A549 (cell line): ENCODE results near the gene ZNF622. TPM values are rescaled to one million over a fixed set of nuclear protein-coding genes. Genes with fewer than 3 reads are reported as not detected.
A peak's percentile ranks its signal among the peaks of the same experiment; 100 is the strongest.

Experiments used
- ATAC-seq, 2 experiments: fragments of 200-7000 bp in 1 of 2; fragments of >200 bp in 1 of 2; cut with Nextera tagmentation in 1 of 2; cut with Tn5 transposase in 1 of 2; 3 replicates each; pipeline versions ENCODE4 v1.8.0 to v1.9.1; 2018 to 2020; ENCODE audit warnings: mild to moderate bottlenecking in 1 of 2, moderate library complexity in 1 of 2
- CTCF ChIA-PET: fragments of 300-600 bp; sonication (Branson Sonifier 250); formaldehyde crosslinking; extraction: SDS; loops from one replicate; lab custom pipeline; 2021; ENCODE audit warnings: antibody characterized with exemption, inconsistent platforms; lab: Yijun Ruan, JAX
- POLR2A ChIA-PET: fragments of 350-600 bp; formaldehyde crosslinking; extraction: SDS; loops from one replicate; lab custom pipeline; 2021; ENCODE audit warnings: antibody characterized with exemption, inconsistent platforms; lab: Yijun Ruan, JAX
- DNase-seq, 2 experiments: peaks; one replicate each; pipeline versions ENCODE4 v3.0.0 to v3.0.0-alpha.2; 2011 to 2016; ENCODE audit warnings: low read depth in 1 of 2, low spot score in 1 of 2
- FAIRE-seq: peaks from 2 replicates; lab custom pipeline; 2011; peaks lifted over from hg19 to GRCh38; lab: Jason Lieb, UNC
- H3K27ac ChIP-seq, 2 experiments: fragments of >200 bp; sonication (Bioruptor Twin); formaldehyde crosslinking; 3 replicates each; pipeline ENCODE4 v1.5.1; 2016 to 2017
- H3K4me1 ChIP-seq: fragments of >200 bp; sonication (Bioruptor Twin); formaldehyde crosslinking; 3 replicates; pipeline ENCODE4 v1.6.1; 2016
- H3K4me2 ChIP-seq: fragments of >200 bp; sonication (Bioruptor Twin); formaldehyde crosslinking; 3 replicates; pipeline ENCODE4 v1.6.1; 2016
- H3K4me3 ChIP-seq: fragments of >200 bp; sonication (Bioruptor Twin); formaldehyde crosslinking; 3 replicates; pipeline ENCODE4 v1.5.1; 2016
- H3K9me3 ChIP-seq: fragments of >200 bp; sonication (Bioruptor Twin); formaldehyde crosslinking; 3 replicates; pipeline ENCODE4 v1.6.1; 2016
- ATOH8 ChIP-seq: fragments of 250-450 bp; sonication (Bioruptor Pico); IDR thresholded peaks from 2 replicates; pipeline ENCODE4 v1.5.0; 2020; ENCODE audit warnings: low read depth, mild to moderate bottlenecking, moderate library complexity
- BCL3 ChIP-seq: fragments of >200 bp; sonication (Bioruptor Twin); formaldehyde crosslinking; IDR thresholded peaks from 3 replicates; pipeline ENCODE4 v1.6.1; 2016
- BHLHE40 ChIP-seq: IDR thresholded peaks from 2 replicates; pipeline ENCODE4 v1.6.1; 2012; ENCODE audit warnings: low read depth, low read length, inconsistent platforms
- CBX8 ChIP-seq: fragments of 200-600 bp; sonication (generic); IDR thresholded peaks from 2 replicates; pipeline ENCODE4 v1.6.1; 2016
- CHD2 ChIP-seq: fragments of 150-350 bp; IDR thresholded peaks from 2 replicates; pipeline ENCODE4 v1.6.1; 2014; ENCODE audit warnings: low read length; ENCODE audit not compliant: partially characterized antibody
- E2F6 ChIP-seq: IDR thresholded peaks from 2 replicates; pipeline ENCODE4 v1.6.1; 2012; ENCODE audit warnings: low read depth, borderline replicate concordance
- EHF ChIP-seq: fragments of 250-450 bp; sonication (Bioruptor Pico); IDR thresholded peaks from 2 replicates; pipeline ENCODE4 v1.5.0; 2020; ENCODE audit warnings: mild to moderate bottlenecking
- ESRRA ChIP-seq: fragments of 150-350 bp; IDR thresholded peaks from 2 replicates; pipeline ENCODE4 v1.6.1; 2014; ENCODE audit warnings: mild to moderate bottlenecking, low read length, borderline replicate concordance
- GATA3 ChIP-seq: IDR thresholded peaks from 2 replicates; pipeline ENCODE4 v1.6.1; 2012; ENCODE audit warnings: borderline replicate concordance
- MAFK ChIP-seq: fragments of 450-650 bp; IDR thresholded peaks from 2 replicates; pipeline ENCODE4 v1.6.1; 2014; ENCODE audit not compliant: partially characterized antibody
- MAZ ChIP-seq: fragments of 150-350 bp; IDR thresholded peaks from 2 replicates; pipeline ENCODE4 v1.6.1; 2014; ENCODE audit warnings: antibody characterized with exemption, low read depth, low read length, borderline replicate concordance
- MYC ChIP-seq: IDR thresholded peaks from 2 replicates; pipeline ENCODE4 v1.6.1; 2012; ENCODE audit warnings: mild to moderate bottlenecking, inconsistent platforms, low read length, improper control_type of control experiment, borderline replicate concordance
- NR3C1 ChIP-seq: fragments of >200 bp; sonication (Bioruptor Twin); formaldehyde crosslinking; IDR thresholded peaks from 3 replicates; pipeline ENCODE4 v1.6.1; 2017
- PBX3 ChIP-seq: IDR thresholded peaks from 2 replicates; pipeline ENCODE4 v1.6.1; 2012
- POLR2A ChIP-seq: IDR thresholded peaks from 2 replicates; pipeline ENCODE4 v1.6.1; 2012; ENCODE audit warnings: mild to moderate bottlenecking, low read length
- RARB ChIP-seq: fragments of 250-450 bp; sonication (Bioruptor Pico); IDR thresholded peaks from 2 replicates; pipeline ENCODE4 v1.8.0; 2021; ENCODE audit warnings: mild to moderate bottlenecking, moderate library complexity
- REST ChIP-seq: fragments of 200-600 bp; sonication (generic); IDR thresholded peaks from 2 replicates; pipeline ENCODE4 v1.6.1; 2016; ENCODE audit warnings: antibody characterized with exemption, mild to moderate bottlenecking, moderate library complexity
- RFX5 ChIP-seq: fragments of 450-650 bp; IDR thresholded peaks from 2 replicates; pipeline ENCODE4 v1.7.1; 2014; ENCODE audit warnings: antibody characterized with exemption, mild to moderate bottlenecking, moderate library complexity
- SREBF2 ChIP-seq: fragments of 450-650 bp; IDR thresholded peaks from 2 replicates; pipeline ENCODE4 v1.6.1; 2014; ENCODE audit warnings: mild to moderate bottlenecking, moderate library complexity
- TFCP2L1 ChIP-seq: fragments of 250-450 bp; sonication (Bioruptor Pico); IDR thresholded peaks from 2 replicates; pipeline ENCODE4 v1.5.0; 2021; ENCODE audit warnings: mild to moderate bottlenecking
- TP53 ChIP-seq: fragments of 250-450 bp; sonication (Bioruptor Pico); IDR thresholded peaks from 2 replicates; pipeline ENCODE4 v1.5.0; 2021; ENCODE audit warnings: mild to moderate bottlenecking, moderate library complexity
- USF2 ChIP-seq: fragments of 450-650 bp; IDR thresholded peaks from 2 replicates; pipeline ENCODE4 v1.6.1; 2014; ENCODE audit warnings: antibody characterized with exemption
- ZFP36 ChIP-seq: fragments of 450-650 bp; IDR thresholded peaks from 2 replicates; pipeline ENCODE4 v1.6.1; 2014; ENCODE audit warnings: borderline replicate concordance; ENCODE audit not compliant: partially characterized antibody
- ZSCAN20 ChIP-seq: fragments of 250-450 bp; sonication (Bioruptor Pico); IDR thresholded peaks from 2 replicates; pipeline ENCODE4 v1.8.0; 2022; ENCODE audit warnings: mild to moderate bottlenecking, moderate library complexity
- WGBS: methylation state at CpG from one replicate; pipeline ENCODE4 v1.1.6; 2017; ENCODE audit errors: missing lambda C conversion rate; 5-methylcytosine and 5-hydroxymethylcytosine counted together
- polyA plus RNA-seq, 4 experiments: library from polyadenylated mRNA; depleted of rRNA in 3 of 4; stranded (reverse); fragments of >200 nt; fragmentation: RNase III in 1 of 4; extraction: RNeasy Plus Mini Kit Qiagen cat#74134 plus additional on column Dnase treatment in 1 of 4; gene quantifications; 2 replicates in 3 of 4; 3 replicates in 1 of 4; pipeline ENCODE4 v1.2.3, GENCODE V29; 2011 to 2017

ZNF622 gene
- polyA plus RNA-seq, 2 of the 4 experiments (the other 2 are of a cell fraction) = 23.2 to 38.0 TPM

- ATAC-seq (peak in 1 of 2 experiments; percentile 41; a peak in 1 of 6 replicates), DNase-seq (no peak), FAIRE-seq (no peak)
- CTCF ChIA-PET = interaction anchor here (0.6 kb wide), 1 partner anchor 1866 kb away, joined by 3 read pairs; no protein-coding TSS in a partner anchor
- Histone ChIP-seq H3K4me3 (no peak overlapping the region), H3K4me1 (no peaks in the 10 kb centered on the region), H3K4me2 (no peak overlapping the region), H3K27ac (no peak overlapping the region), H3K9me3 (no peaks in the 10 kb centered on the region)
- 27% methylated on average over 4 of the region's 4 CpGs for WGBS
- no peak for TF ChIP-seq SREBF2
- POLR2A ChIA-PET = no interaction called here
Observed at GRCh38 chr5:16428359-16428758, 37.2 kb downstream of the ZNF622 start.

- Histone ChIP-seq H3K4me1 (no peaks in the 10 kb centered on the region), H3K27ac (no peak overlapping the region), H3K9me3 (no peaks in the 10 kb centered on the region), H3K4me3 (no peak overlapping the region), H3K4me2 (no peak overlapping the region)
- POLR2A ChIA-PET = no interaction called here
- ATAC-seq = no peak
- no peak for DNase-seq
- TF ChIP-seq MAFK = no peak
- no peak for TF ChIP-seq GATA3
- TF ChIP-seq TP53 = no peak
- TF ChIP-seq USF2 = no peak
- TF ChIP-seq BCL3 = no peak
- TF ChIP-seq RFX5 = no peak
- TF ChIP-seq EHF (CRISPR knock-in tag) = no peak
- TF ChIP-seq ESRRA = no peak
- no peak for TF ChIP-seq ATOH8 (CRISPR knock-in tag)
- TF ChIP-seq TFCP2L1 (CRISPR knock-in tag) = no peak
- TF ChIP-seq CHD2 = no peak
- no peak for TF ChIP-seq PBX3
- no peak for TF ChIP-seq POLR2A
- TF ChIP-seq ZSCAN20 = no peak
- TF ChIP-seq BHLHE40 = no peak
- TF ChIP-seq E2F6 = no peak
- CTCF ChIA-PET = interaction anchor here (0.5 to 1.1 kb wide), 4 partner anchors 26 to 1867 kb away, joined by 3 to 5 read pairs (median 4); no protein-coding TSS in a partner anchor
- no peak for FAIRE-seq
- WGBS = 39% methylated on average over 11 of the region's 11 CpGs
Observed at GRCh38 chr5:16427587-16427986, 38.0 kb downstream of the ZNF622 start.

- ChIA-PET CTCF (no interaction called here), POLR2A (no interaction called here)
- WGBS = 41% methylated on average over 4 of the region's 4 CpGs
- FAIRE-seq (no peak), DNase-seq (no peak), ATAC-seq (no peak)
- Histone ChIP-seq H3K4me2 (no peak overlapping the region), H3K4me1 (no peaks in the 10 kb centered on the region), H3K4me3 (no peak overlapping the region), H3K27ac (no peak overlapping the region)
- TF ChIP-seq POLR2A (no peak), MYC (no peak), MAZ (no peak), CBX8 (no peak), RARB (CRISPR knock-in tag) (no peak), REST (no peak), ZFP36 (no peak), NR3C1 (no peak), PBX3 (no peak)
- TF ChIP-seq, all 56 proteins: peak for 0
- no peaks in the 10 kb centered on the region for H3K9me3 ChIP-seq
Observed at GRCh38 chr5:16418471-16418922, 47.1 kb downstream of the ZNF622 start.
